ENCODE data around the gene STAT4.

The STAT4 gene

GRCh38 chr2:191014653-191015020, 136.2 kb downstream of the STAT4 start:
- DNase-seq (ENCODE audit: low read depth), result no peak

GRCh38 chr2:191013932-191014652, 136.7 kb downstream of the STAT4 start, which contains the start of gene STAT1:
Gene STAT1 (minus strand): TSS chr2:191014171. CDS start chr2:191010003, 4,168 bp downstream.
- peak; percentile 97 for DNase-seq (ENCODE audit: low read depth)

GRCh38 chr2:191013682-191013931, 137.2 kb downstream of the STAT4 start:
- DNase-seq (ENCODE audit: low read depth), result no peak

- no peak for DNase-seq (ENCODE audit: low read depth)
These were observed 137.7 kb downstream of the STAT4 start for GRCh38 chr2:191012845-191013681.

- DNase-seq (ENCODE audit: low read depth), result no peak
These were observed 138.4 kb downstream of the STAT4 start for GRCh38 chr2:191012346-191012745.

GRCh38 chr2:191010887-191011885, 139.6 kb downstream of the STAT4 start:
- no peak for DNase-seq (ENCODE audit: low read depth)

- no peak for DNase-seq (ENCODE audit: low read depth)
These were observed 141.0 kb downstream of the STAT4 start for GRCh38 chr2:191009541-191010374.

GRCh38 chr2:191008286-191008685, 142.5 kb downstream of the STAT4 start:
- no peak for DNase-seq (ENCODE audit: low read depth)

- no peak for DNase-seq (ENCODE audit: low read depth)
These were observed 143.6 kb downstream of the STAT4 start for GRCh38 chr2:191006997-191007783.

GRCh38 chr2:191006297-191006696, 144.5 kb downstream of the STAT4 start:
- DNase-seq (ENCODE audit: low read depth), result no peak

GRCh38 chr2:191003405-191004309, 147.1 kb downstream of the STAT4 start:
- no peak for DNase-seq (ENCODE audit: low read depth)

- DNase-seq (ENCODE audit: low read depth), result no peak
These were observed 149.2 kb downstream of the STAT4 start for GRCh38 chr2:191001624-191002023.

GRCh38 chr2:191001032-191001431, 149.8 kb downstream of the STAT4 start:
- DNase-seq (ENCODE audit: low read depth), result no peak

- DNase-seq (ENCODE audit: low read depth), result no peak
These were observed 150.7 kb downstream of the STAT4 start for GRCh38 chr2:190999949-191000665.

- DNase-seq (ENCODE audit: low read depth), result no peak
These were observed 151.7 kb downstream of the STAT4 start for GRCh38 chr2:190999058-190999457.

GRCh38 chr2:190997526-190998113, 153.2 kb downstream of the STAT4 start:
- DNase-seq (ENCODE audit: low read depth), result no peak

- no peak for DNase-seq (ENCODE audit: low read depth)
These were observed 153.8 kb downstream of the STAT4 start for GRCh38 chr2:190996947-190997346.

- no peak for DNase-seq (ENCODE audit: low read depth)
These were observed 154.4 kb downstream of the STAT4 start for GRCh38 chr2:190996338-190996946.
